HL-60 (cell line): Measurements from ENCODE around the gene BANF1.

Experiments
- DNase-seq, 2 experiments: peaks; one replicate each; pipeline ENCODE4 v3.0.0-alpha.2; 2010 to 2020; ENCODE audit warnings: low read depth in 1 of 2, low spot score in 1 of 2
- H3K27ac ChIP-seq: fragments of 250-450 bp; sonication (Bioruptor Pico); replicated peaks from 2 replicates; pipeline ENCODE4 v1.5.1; 2020; ENCODE audit warnings: mild to moderate bottlenecking, moderate library complexity
- H3K27me3 ChIP-seq: fragments of 250-450 bp; sonication (Bioruptor Pico); 2 replicates; pipeline ENCODE4 v1.5.1; 2021; ENCODE audit warnings: mild to moderate bottlenecking, moderate library complexity; ENCODE audit not compliant: insufficient read depth, poor library complexity, severe bottlenecking
- H3K4me3 ChIP-seq: replicated peaks from 2 replicates; pipeline ENCODE4 v1.5.1; 2011; ENCODE audit warnings: mild to moderate bottlenecking, control low read depth, low read length; ENCODE audit not compliant: insufficient read depth
- GABPA ChIP-seq: IDR thresholded peaks from 2 replicates; pipeline ENCODE4 v1.6.1; 2012; ENCODE audit warnings: low read depth
- POLR2AphosphoS5 ChIP-seq: IDR thresholded peaks from 2 replicates; pipeline ENCODE4 v1.6.1; 2012; ENCODE audit warnings: low read depth
- SPI1 ChIP-seq: IDR thresholded peaks from 2 replicates; pipeline ENCODE4 v1.6.1; 2012; ENCODE audit warnings: low read depth, mild to moderate bottlenecking, borderline replicate concordance
- TF ChIP-seq, protein P1 (sequence below): IDR thresholded peaks from 2 replicates; pipeline ENCODE4 v1.6.1; 2012; ENCODE audit warnings: low read depth; ENCODE audit not compliant: insufficient replicate concordance
- TF ChIP-seq, protein P2 (sequence below): IDR thresholded peaks from one replicate; pipeline ENCODE4 v1.5.1; 2011; ENCODE audit warnings: low read length, control low read depth, inconsistent platforms; ENCODE audit not compliant: insufficient read depth

BANF1 gene

DNA sequence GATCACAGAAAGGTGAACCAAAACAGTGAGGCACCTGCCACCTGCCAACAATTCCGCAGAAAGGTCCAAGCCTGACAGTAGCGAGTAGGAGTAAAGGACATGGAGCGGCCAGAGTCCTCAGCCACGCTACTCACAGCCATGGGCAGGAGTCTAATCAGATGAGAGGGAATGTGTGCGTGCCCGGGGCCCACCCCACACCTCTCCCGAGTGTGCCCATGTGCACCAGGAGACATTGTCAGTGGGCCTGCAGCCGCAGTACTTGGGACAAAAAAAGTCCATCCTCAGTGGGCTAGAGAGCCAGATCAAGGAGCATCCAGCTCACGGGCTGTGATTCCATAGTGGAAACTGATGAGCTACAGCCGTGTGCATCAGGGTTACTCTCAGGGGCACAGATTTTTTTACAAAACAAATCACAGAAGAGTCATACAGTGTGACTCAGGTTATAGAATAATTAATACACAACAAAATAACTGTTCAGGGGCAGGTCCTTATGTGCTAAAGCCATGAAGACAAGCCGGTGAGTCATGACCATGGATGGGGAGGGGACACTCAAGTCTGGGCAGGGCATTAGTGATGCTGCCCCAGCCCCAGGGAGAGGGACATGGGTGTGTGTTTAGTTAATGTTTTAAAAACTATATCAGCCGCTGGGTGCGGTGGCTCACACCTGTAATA, 28.7 kb upstream of the BANF1 start:
- no peaks in the 10 kb centered on the region for H3K27me3 ChIP-seq
- TF ChIP-seq POLR2AphosphoS5 (no peak), GABPA (no peak), SPI1 (no peak)
- TF ChIP-seq, protein P1, sequence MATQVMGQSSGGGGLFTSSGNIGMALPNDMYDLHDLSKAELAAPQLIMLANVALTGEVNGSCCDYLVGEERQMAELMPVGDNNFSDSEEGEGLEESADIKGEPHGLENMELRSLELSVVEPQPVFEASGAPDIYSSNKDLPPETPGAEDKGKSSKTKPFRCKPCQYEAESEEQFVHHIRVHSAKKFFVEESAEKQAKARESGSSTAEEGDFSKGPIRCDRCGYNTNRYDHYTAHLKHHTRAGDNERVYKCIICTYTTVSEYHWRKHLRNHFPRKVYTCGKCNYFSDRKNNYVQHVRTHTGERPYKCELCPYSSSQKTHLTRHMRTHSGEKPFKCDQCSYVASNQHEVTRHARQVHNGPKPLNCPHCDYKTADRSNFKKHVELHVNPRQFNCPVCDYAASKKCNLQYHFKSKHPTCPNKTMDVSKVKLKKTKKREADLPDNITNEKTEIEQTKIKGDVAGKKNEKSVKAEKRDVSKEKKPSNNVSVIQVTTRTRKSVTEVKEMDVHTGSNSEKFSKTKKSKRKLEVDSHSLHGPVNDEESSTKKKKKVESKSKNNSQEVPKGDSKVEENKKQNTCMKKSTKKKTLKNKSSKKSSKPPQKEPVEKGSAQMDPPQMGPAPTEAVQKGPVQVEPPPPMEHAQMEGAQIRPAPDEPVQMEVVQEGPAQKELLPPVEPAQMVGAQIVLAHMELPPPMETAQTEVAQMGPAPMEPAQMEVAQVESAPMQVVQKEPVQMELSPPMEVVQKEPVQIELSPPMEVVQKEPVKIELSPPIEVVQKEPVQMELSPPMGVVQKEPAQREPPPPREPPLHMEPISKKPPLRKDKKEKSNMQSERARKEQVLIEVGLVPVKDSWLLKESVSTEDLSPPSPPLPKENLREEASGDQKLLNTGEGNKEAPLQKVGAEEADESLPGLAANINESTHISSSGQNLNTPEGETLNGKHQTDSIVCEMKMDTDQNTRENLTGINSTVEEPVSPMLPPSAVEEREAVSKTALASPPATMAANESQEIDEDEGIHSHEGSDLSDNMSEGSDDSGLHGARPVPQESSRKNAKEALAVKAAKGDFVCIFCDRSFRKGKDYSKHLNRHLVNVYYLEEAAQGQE = no peak
- TF ChIP-seq, protein P2, sequence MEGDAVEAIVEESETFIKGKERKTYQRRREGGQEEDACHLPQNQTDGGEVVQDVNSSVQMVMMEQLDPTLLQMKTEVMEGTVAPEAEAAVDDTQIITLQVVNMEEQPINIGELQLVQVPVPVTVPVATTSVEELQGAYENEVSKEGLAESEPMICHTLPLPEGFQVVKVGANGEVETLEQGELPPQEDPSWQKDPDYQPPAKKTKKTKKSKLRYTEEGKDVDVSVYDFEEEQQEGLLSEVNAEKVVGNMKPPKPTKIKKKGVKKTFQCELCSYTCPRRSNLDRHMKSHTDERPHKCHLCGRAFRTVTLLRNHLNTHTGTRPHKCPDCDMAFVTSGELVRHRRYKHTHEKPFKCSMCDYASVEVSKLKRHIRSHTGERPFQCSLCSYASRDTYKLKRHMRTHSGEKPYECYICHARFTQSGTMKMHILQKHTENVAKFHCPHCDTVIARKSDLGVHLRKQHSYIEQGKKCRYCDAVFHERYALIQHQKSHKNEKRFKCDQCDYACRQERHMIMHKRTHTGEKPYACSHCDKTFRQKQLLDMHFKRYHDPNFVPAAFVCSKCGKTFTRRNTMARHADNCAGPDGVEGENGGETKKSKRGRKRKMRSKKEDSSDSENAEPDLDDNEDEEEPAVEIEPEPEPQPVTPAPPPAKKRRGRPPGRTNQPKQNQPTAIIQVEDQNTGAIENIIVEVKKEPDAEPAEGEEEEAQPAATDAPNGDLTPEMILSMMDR = no peak
- no peak overlapping the region for H3K4me3 ChIP-seq
- no peak overlapping the region for H3K27ac ChIP-seq
- no peak for DNase-seq

DNA sequence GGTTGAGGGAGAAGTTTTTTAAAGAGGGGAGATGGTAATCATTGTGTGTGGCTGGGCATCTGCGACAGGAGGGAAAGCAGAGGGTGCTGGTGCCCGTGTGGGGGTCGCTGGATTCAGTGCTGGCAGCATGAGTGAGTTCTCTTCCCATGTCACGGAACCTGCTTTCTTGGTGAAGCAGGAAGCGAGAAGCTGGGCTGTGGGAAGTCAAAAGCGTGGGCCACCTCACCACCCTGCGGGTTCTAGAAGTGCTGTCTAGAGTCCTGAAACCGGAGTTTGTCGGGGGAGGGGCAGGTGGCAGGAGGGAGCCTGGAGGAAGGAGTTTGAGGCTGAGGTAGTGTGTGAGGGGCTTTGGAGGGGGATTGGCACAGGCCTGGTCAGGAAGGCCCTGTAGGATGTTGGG, 26.5 kb upstream of the BANF1 start:
- DNase-seq = no peak
- no peak for TF ChIP-seq POLR2AphosphoS5
- TF ChIP-seq, protein P2 = no peak
- no peak for TF ChIP-seq SPI1
- TF ChIP-seq, protein P1 = no peak
- TF ChIP-seq GABPA = no peak
- Histone ChIP-seq H3K27me3 (no peaks in the 10 kb centered on the region), H3K27ac (no peak overlapping the region), H3K4me3 (no peak overlapping the region)

DNA sequence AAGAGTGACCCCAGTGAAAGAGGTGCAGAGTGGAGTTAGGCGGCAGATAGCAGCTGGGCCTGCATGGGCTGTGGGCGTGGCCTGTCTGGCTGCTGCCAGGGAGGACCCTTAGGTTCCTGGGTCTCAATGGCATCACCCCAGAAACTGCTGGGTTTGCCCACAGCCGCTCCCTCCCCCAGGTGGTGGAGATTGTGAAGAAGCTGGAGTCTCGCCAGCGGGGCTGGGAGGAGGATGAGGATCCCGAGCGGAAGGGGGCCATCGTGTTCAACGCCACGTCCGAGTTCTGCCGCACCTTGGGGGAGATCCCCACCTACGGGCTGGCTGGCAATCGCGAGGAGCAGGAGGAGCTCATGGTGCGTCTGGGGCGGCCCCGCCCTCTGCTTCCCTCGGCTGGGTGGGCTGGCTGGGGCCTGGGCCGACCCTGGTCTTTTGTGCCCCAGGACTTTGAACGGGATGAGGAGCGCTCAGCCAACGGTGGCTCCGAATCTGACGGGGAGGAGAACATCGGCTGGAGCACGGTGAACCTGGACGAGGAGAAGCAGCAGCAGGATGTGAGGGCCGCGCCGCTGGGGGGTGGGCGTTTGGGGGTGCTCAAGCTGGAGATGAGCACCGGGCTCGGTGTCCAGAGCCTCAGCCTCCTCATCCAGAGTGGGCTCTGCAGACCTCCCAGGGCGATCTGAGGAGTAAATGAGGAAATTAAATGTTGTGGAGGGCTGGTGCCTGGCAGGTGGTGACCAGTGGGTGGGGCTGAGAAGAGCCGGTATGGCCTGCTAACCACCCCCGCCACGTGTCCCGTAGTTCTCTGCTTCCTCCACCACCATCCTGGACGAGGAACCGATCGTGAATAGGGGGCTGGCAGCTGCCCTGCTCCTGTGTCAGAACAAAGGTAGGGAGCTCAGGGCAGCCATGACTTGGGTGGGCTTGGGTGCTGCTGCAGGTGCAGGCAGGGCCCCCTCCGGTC, 25.8 kb upstream of the BANF1 start:
- H3K27me3 ChIP-seq = no peaks in the 10 kb centered on the region
- DNase-seq = no peak
- no peak overlapping the region for H3K4me3 ChIP-seq
- H3K27ac ChIP-seq = no peak overlapping the region
- no peak for TF ChIP-seq GABPA
- TF ChIP-seq, protein P2 = no peak
- TF ChIP-seq, protein P1 = no peak
- TF ChIP-seq POLR2AphosphoS5 = peak; percentile 40; the same call in 1 of the 2 replicates
